ENCODE results near the gene SIK3. TPM values are rescaled to one million over a fixed set of nuclear protein-coding genes. Genes with fewer than 3 reads are reported as not detected.

Gene SIK3
- total RNA-seq, 1 donor from 2014 or later = 32.9 TPM

DNA sequence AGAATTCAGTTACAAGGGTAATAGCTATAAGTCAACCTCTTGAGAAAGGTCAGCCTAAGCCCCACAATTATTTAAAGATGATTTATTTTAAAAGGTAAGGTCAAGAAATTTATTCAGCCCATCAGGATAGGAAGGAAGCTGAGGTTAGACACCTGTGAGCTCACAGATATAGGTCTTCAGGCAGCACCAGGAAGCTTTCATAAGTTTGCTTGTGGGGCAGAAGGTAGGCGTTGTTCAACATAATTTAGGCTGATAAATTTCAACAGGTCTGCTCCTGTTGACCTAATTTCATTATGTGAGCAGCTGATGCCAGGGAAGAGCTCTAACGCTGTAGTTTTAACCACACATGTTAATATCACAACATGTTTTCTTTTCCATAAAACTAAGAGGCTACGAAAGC lies 142.7 kb downstream of the SIK3 start:
- Histone ChIP-seq H3K27me3 (ENCODE audit: low read depth) (no peaks in the 10 kb centered on the region), H3K36me3 (peaks cover 22% of the 10 kb centered on the region), H3K4me3 (no peak overlapping the region), H3K4me1 (peaks cover 5% of the 10 kb centered on the region), H3K9me3 (no peaks in the 10 kb centered on the region), H3K27ac (no peak overlapping the region)
- TF ChIP-seq, protein P1, sequence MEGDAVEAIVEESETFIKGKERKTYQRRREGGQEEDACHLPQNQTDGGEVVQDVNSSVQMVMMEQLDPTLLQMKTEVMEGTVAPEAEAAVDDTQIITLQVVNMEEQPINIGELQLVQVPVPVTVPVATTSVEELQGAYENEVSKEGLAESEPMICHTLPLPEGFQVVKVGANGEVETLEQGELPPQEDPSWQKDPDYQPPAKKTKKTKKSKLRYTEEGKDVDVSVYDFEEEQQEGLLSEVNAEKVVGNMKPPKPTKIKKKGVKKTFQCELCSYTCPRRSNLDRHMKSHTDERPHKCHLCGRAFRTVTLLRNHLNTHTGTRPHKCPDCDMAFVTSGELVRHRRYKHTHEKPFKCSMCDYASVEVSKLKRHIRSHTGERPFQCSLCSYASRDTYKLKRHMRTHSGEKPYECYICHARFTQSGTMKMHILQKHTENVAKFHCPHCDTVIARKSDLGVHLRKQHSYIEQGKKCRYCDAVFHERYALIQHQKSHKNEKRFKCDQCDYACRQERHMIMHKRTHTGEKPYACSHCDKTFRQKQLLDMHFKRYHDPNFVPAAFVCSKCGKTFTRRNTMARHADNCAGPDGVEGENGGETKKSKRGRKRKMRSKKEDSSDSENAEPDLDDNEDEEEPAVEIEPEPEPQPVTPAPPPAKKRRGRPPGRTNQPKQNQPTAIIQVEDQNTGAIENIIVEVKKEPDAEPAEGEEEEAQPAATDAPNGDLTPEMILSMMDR (IDR thresholded peaks at IDR 0.05) = no peak
- DNase-seq (no peak), ATAC-seq (no peak)
- intact Hi-C loops (cut with DNase I) = no loop called here

DNA sequence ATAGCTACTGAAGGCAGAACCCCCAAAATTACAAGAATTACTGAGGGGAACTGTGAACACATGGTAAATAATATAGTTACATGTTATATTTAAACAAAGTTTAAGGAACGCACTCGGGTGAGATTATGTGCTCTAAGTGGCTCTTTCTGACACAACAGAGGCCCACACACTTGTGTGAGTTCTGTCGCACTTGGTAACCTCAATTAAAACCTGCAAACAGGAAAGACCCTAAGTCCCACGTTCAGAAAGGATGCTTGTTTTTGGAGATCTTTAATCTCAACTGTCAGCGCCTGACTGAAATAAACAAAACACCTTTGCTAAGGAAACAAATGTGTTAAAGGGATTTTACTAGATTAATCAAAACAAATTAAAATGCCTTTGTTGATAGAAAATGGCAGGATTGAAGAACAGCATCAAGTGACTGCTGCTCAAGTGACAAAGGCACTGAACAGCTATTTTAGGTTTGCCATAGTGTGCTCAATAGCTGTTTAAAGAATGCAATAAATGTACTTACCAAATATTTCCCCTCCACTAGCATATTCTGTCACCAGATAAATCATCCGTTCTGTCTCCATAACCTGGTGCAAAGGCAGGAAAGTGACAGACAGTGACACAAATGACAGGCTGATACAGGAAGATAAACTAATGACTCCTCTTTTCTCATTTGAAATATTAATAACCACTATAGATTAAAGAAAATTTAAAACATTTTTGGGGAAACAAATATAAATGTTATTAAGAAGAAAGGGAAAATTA lies 144.5 kb downstream of the SIK3 start:
- no peak for DNase-seq
- H3K36me3 ChIP-seq = peaks cover 36% of the 10 kb centered on the region
- ATAC-seq = no peak
- no peaks in the 10 kb centered on the region for H3K27me3 ChIP-seq (ENCODE audit: low read depth)
- no peaks in the 10 kb centered on the region for H3K9me3 ChIP-seq
- no peak overlapping the region for H3K27ac ChIP-seq
- peaks cover 5% of the 10 kb centered on the region for H3K4me1 ChIP-seq
- TF ChIP-seq, protein P1 (IDR thresholded peaks at IDR 0.05) = no peak
- intact Hi-C loops (cut with DNase I) = no loop called here
- H3K4me3 ChIP-seq = no peak overlapping the region

DNA sequence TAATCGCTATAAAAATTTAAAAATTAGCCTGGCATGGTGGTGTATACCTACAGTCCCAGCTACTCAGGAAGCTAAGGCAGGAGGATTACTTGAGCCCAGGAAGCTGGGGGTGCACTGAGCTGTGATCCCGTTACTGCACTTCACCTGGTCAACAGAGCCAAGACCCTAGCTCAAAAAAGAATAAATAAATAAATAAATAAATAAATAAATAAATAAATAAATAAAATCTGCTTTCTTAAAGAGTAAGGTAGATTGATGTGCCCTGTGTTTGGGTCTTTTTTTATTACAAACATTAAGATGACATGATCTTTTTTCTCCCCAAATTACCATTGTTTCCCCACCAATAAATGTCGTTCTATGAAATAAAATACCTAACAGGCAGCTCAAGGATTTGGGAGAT lies 146.5 kb downstream of the SIK3 start:
- DNase-seq (no peak), ATAC-seq (no peak)
- H3K27ac ChIP-seq = no peak overlapping the region
- H3K9me3 ChIP-seq = no peaks in the 10 kb centered on the region
- H3K27me3 ChIP-seq (ENCODE audit: low read depth) = no peaks in the 10 kb centered on the region
- H3K4me3 ChIP-seq = no peak overlapping the region
- H3K4me1 ChIP-seq = no peaks in the 10 kb centered on the region
- H3K36me3 ChIP-seq = peaks cover 36% of the 10 kb centered on the region
- TF ChIP-seq, protein P1 (IDR thresholded peaks at IDR 0.05) = no peak
- intact Hi-C loops (cut with DNase I) = no loop called here

DNA sequence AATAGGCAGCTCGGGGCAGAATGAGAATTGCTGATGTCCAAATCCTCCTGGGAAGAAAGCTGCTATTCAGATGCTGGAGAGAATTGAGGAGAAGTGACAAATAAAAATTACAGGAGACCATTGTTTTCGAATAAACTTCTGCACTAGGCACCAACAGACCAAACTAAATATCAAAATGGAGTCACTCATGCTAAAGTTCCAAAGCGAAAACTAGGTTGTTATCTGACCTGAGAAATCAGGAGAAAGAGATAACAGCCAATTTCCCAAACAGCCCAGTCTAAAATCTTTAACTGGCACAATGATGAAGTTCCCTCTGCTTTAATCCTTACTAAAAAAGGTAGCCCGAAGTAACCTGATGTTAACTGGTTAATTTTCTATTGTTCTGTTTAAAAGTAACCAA lies 148.0 kb downstream of the SIK3 start:
- DNase-seq (no peak), ATAC-seq (no peak)
- Histone ChIP-seq H3K27ac (no peak overlapping the region), H3K4me3 (no peak overlapping the region), H3K27me3 (ENCODE audit: low read depth) (no peaks in the 10 kb centered on the region), H3K4me1 (no peaks in the 10 kb centered on the region), H3K36me3 (peaks cover 26% of the 10 kb centered on the region), H3K9me3 (no peaks in the 10 kb centered on the region)
- TF ChIP-seq, protein P1 (IDR thresholded peaks at IDR 0.05) = no peak
- intact Hi-C loops (cut with DNase I) = no loop called here

DNA sequence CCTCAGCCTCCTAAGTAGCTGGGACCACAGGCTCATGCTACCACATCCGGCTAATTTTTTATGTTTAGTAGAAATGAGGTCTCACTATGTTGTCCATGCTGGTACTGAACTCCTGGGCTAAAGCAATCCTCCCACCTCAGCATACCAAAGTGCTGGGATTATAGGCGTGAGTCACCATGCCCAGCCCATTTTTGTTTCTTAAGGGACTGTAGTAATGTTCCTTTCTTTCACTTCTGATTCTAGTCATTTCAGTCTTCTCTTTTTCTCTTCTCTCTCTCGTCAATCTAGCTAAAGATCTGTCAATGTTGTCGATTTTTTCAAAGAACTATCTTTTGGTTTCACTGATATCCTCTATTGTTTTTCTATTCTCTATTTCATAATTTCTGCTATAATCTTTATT lies 149.8 kb downstream of the SIK3 start:
- DNase-seq = no peak
- intact Hi-C loops (cut with DNase I) = no loop called here
- H3K4me1 ChIP-seq = no peaks in the 10 kb centered on the region
- no peaks in the 10 kb centered on the region for H3K27me3 ChIP-seq (ENCODE audit: low read depth)
- ATAC-seq = peak in 1 of 2 donors; percentile 59
- TF ChIP-seq, protein P1 (IDR thresholded peaks at IDR 0.05) = no peak
- H3K27ac ChIP-seq = no peak overlapping the region
- no peak overlapping the region for H3K4me3 ChIP-seq
- no peaks in the 10 kb centered on the region for H3K9me3 ChIP-seq
- peaks cover 16% of the 10 kb centered on the region for H3K36me3 ChIP-seq

All from lower lobe of right lung (tissue), 2 donors.